ENCODE data around the gene AKAP8L.

The AKAP8L gene

DNA sequence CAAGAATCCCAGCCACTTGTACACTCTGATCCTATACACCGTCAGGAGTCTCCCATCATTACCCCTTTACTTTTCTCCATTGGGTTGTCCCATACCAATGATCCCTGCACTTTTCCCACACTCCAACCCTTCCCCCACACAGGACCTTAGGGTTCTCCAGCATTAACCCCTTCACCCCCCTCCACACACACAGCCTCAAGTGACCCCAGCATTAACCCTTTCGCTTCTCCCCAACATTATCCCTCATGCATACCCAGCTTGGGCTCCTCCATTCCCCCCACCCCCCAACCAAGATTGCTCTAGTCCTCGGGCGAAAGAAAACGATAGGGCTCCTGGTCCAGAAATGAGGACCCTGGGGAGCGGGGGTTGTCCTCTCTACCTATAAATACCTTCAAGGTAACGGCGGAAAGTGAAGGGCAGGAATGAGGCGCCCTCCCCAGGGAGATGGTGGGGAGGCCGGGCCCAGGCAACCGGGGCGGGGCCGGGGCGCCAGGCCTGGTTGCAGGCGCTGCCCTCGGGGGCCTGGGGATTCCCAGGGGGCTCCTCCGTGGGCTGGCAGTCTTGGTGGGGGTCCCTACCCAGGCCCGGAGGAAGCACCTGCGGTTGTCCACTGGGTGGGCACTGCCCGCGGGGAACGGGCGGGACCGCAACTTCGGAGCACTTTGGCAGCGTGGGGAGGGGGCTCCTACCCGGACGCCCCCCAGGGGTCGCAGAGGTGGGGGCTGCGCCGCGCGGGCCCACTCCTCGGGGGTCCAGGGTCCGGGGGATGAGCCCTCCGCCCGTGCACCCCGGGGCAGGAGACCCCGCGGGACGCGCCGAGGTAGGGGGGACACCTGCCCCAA is 30.2 kb upstream of the AKAP8L start:
- DNase-seq, result no peak

- no peak for DNase-seq
Measured at GRCh38 chr19:15448044-15448777, 29.4 kb upstream of the AKAP8L start.

GRCh38 chr19:15447057-15447456 is 28.3 kb upstream of the AKAP8L start:
- no peak for DNase-seq

GRCh38 chr19:15445807-15446376 is 27.1 kb upstream of the AKAP8L start:
- DNase-seq, result no peak

DNA sequence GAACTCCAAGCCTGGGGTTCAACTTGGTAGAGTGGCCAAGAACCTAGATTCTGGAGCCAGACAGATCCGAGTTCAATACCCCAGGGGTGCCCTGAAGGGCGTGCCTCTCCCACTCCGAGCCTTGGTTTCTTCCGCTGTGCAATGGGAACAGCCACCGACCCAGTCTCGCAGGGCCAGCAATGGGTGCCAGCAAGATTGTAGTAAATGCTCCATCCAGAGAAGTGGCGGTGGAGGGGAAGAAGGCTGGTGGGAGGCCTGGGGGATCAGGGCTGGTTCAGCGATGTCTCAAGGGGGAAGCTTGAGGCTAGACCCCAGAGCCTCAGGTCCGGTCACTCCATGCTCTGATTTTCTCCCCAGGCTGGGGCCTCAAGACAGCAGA is 26.4 kb upstream of the AKAP8L start:
- DNase-seq, result no peak

DNA sequence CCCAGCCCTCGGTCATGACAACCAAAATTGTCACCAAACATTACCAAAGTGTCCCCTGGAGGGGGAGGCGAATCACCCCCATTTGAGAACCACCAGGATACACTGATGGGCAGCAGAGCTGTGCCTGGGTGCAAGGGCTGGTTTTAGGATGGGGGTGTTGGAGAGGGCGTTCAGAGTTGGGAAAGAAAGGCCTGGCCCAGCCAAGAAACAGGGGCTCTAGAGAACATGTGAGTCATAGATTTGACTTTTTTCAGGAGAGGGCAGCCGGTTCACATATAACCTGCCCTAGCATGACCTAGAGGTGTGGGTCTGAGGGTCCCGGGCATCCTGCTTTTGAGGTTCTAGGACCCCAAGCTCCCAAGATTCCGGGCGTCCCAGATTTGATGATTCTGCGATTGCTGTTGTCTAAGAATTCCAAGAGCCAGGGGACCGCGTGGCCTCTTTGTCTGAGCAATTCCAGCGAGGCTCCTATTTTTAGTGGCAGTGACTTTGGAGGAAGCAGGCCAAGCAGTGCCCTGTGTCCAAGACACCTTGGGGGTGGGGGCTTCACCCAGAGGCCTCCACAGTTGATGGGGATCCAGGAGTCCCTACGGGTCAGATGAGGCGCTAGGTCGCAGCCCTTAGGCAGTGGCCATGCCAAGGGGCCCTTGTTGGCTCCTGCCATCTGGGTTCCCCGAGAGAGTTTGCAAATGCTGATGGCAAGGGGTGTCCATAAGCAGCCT is 25.9 kb upstream of the AKAP8L start:
- no peak for DNase-seq

DNA sequence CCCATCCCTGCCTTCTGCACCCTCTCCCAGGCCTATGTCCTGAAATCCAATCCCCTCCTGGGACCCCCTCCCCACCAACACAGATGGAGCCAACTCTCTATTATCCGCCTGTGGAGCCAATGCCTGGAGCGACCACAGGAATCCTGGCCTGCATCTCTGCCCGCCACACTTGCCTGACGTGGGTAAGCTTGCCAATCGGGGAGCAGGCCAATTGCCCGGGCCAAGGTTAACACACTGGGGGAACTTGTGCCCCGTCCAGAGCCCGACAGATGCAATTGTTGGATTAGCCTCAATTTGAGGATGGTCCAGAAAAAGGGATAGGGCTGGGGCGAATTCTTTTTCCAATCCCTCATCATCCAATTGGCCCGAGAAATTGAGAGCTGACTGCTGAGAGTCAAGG is 25.1 kb upstream of the AKAP8L start:
- DNase-seq, result no peak

DNA sequence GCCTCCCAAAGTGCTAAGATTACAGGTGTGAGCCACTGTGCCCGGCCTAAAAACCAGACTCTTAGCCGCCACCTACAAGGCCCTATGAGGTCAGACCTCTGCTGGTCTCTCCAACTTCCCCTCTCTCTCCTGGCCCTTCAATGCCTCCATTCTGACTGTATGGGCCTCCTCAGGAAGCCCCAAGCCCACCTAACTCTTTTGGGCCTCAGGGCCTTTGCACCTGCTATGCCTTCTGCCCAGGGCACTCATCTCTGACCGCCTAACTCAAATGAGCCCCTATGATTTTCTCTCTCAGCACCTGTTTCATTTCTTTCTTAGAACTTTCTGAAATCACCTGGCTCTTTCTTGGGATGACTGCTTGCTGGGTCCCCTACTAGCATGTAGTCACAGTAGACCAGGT is 24.5 kb upstream of the AKAP8L start:
- DNase-seq, result no peak

DNA sequence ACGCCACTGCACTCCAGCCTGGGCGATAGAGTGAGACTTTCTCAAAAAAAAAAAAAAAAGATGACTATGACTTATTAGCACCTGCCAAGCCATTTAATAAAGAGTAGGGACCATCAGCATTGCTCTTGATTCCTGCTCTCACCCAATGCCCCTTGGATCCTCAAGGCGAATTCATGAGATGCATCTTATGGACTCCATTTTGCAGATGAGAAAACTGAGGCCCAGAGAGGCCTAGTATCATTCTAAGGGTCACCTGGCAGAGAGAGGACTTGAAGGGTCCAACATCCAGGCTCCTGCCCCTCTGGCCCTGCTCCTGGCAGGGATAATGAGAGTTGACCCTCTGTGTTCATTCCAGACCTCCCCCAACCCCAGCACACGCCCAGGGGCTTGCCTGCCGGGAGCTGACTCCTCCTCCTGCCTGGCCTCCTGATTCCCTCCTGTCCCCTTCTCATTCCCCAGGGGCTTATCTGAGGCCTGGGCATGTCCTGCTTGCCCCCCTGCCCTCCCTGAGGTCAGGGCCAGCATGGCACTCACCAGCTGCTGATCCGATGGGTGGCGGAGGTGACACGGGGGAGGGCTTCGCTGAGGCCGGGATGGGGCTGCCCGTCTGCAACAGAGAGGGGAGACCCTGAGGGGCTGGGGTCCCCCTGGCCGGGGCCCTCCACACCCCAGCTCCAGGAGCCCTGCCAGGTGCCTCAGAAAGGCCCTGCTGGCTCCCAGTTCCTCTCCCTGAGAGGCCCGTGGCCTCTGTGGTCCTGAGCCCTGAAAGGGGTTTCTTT is 23.5 kb upstream of the AKAP8L start:
- DNase-seq, result no peak

- no peak for DNase-seq
Measured at GRCh38 chr19:15441317-15441716, 22.5 kb upstream of the AKAP8L start.

GRCh38 chr19:15439821-15440641 is 21.2 kb upstream of the AKAP8L start:
- DNase-seq, result no peak

GRCh38 chr19:15439078-15439799 is 20.5 kb upstream of the AKAP8L start:
- DNase-seq, result no peak

- DNase-seq, result no peak
Measured at GRCh38 chr19:15438577-15438976, 19.8 kb upstream of the AKAP8L start.

DNA sequence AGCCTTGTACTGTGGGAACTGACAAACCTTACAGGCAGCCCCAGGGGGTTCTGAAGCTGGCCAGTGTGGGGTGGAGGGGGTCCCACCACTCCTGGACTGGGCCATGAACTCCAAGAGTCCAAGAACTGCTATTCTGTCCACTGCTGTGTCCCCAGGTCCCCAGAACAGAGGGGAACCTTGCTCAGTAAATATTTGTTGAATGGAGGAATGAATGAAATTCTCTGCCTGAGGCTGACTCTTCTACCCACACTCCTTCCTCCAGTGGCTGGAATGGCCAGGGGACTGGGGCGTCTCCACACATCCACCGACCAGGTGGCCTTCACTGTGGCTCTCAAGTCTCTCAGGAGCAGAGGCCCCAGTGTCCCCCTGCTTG is 19.3 kb upstream of the AKAP8L start:
- DNase-seq, result no peak

DNA sequence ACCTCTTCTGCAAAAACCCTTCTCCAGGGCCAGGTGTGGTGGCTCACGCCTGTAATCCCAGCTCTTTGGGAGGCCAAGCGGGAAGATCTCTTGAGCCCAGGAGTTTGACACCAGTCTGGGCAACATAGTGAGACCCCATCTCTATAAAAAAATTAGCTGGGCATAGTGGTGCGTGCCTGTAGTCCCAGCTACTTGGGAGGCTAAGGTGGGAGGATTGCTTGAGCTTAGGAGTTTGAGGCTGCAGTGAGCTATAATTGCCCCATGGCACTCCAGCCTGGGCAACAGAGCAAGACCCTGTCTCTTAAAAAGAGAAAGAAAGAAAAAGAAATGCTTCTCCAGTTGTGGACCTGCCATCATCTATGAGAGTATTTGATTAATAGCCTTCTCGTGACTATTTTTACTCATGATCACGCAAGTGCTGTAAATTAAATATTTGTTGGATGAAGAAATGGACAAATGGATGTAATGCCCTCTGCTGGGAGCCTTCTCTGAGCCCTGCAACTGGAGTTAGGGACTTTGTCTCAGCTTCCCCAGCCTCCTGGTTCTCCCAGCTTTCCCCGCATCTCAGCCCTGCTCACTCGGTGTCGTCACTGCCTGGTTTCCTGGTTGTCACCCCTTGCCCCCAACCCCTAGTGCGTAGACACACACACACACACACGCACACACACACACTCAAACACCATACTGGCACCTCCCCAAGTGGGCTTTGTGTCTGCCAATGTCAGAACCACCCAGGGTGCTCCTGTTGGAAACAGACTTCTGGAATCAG is 18.8 kb upstream of the AKAP8L start:
- no peak for DNase-seq

DNA sequence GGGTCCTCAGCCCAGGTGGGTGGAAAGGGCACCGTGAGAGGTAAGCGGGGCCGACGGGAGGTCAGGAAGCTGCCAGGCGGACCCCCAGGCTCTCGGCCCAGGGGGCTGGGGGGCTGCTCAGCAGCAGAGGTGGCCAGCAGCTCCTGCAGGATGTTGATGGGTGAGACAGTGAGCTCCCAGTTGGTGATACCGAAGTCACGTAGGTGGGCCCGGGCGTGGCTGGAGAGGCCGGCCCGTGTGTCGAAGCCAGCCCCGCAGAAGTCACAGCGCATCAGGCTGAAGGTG is 18.0 kb upstream of the AKAP8L start:
- DNase-seq, result no peak

DNA sequence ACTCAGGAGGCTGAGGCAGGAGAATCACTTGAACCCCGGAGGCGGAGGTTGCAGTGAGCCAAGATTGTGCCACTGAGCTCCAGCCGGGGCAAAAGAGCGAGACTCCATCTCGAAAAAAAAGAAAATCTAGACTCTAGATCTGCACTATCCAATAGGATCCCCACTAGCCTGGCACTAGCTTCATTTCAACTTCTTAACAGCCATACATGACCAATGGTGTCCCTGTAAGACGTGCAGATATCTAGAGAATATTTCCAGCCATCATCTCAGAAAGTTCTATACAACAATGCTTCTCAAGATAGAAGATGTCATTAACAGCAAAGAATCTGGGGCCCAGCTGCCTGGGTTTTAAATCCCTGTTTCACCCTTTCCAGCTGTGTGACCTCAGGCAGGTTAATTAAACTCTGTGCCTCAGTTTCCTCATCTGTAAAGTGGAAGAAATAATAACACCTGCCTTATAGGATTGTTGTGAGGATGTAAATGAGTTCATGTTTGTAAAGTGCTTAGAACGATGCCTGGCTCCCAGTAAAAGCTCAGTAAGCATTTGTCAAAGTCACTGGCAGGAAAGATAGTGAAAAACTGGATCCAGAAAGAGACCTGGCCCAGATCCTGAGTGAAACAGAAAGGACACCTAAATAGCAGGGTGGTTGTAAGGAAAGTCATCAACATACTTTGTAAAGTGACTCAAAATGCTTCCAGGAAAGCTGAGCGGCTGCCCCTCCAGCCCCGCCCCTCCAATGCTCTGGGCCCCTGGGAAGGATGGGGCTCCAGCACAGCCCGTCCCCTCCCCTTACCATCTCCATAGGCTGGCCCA is 17.4 kb upstream of the AKAP8L start:
- DNase-seq, result no peak

- DNase-seq, result no peak
Measured at GRCh38 chr19:15433519-15434069, 14.8 kb upstream of the AKAP8L start.

Measured in NCI-H2107 (cell line).